GM04503 (cell line): ENCODE data around the gene NTM.
"Not testable (repeated sequence)": the region's sequence is repeated elsewhere in the genome, so short reads cannot be mapped to it uniquely, and the experiment has no call there.

Experiments used
- DNase-seq: peaks from one replicate; pipeline ENCODE4 v3.0.0-alpha.2; 2012; ENCODE audit warnings: low read depth

Gene NTM

GRCh38 chr11:132050049-132050448 is 679.6 kb downstream of the NTM start:
- no peak for DNase-seq

DNA sequence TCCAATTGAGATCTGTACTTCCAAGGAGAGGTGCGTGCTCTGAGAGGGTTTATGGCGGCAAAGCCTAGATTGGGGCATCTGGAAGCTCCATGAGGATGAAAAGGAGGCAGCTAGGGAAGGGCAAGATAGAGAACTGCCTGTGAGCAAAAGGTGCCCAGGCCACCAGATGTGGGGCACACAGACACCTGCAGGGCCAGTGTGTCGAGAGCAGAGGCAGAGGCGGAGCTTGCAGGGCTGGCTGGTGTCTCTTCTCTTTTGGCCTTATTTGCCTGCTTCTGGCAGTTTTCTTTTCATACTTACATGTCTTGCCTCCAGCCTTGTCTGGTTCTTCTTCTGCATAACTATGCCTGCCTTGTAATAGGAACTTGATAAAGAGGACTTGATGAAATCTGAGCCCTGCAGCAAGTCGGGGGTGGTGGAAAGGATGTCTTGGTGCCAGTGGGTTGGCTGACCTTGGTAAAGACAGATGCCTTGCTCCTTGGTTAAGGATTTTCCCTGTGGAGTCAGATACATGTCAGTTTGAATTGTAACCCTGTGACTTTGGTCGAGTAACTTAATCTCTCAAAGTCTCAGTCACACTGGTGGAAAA is 680.3 kb downstream of the NTM start:
- no peak for DNase-seq

- DNase-seq: no peak
Measured at GRCh38 chr11:132051704-132052103, 681.3 kb downstream of the NTM start.

GRCh38 chr11:132052342-132052741 is 681.9 kb downstream of the NTM start:
- no peak for DNase-seq

DNA sequence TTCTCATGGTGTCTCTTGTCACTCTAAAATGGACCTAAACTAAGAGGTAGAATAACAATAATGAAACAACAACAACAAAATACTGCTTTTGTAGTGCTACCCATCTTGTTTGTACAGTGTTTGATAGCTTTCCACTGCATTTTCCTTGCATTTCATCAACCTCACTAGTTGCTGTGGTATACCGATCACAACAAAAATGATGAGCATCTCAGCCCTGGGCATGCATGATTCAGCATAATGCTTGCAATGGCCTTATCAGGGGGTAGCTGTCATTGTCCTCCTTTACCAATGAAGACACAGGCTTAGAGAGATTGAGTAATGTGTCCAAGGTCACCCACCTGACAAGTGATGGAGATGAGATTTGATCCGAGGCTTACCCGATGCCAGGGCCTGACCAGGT is 682.5 kb downstream of the NTM start:
- no peak for DNase-seq

GRCh38 chr11:132054822-132055221 is 684.4 kb downstream of the NTM start:
- peak; percentile 86 for DNase-seq

GRCh38 chr11:132055296-132055695 is 684.9 kb downstream of the NTM start:
- DNase-seq: no peak

- peak; percentile 39 for DNase-seq
Measured at GRCh38 chr11:132056689-132057088, 686.3 kb downstream of the NTM start.

DNA sequence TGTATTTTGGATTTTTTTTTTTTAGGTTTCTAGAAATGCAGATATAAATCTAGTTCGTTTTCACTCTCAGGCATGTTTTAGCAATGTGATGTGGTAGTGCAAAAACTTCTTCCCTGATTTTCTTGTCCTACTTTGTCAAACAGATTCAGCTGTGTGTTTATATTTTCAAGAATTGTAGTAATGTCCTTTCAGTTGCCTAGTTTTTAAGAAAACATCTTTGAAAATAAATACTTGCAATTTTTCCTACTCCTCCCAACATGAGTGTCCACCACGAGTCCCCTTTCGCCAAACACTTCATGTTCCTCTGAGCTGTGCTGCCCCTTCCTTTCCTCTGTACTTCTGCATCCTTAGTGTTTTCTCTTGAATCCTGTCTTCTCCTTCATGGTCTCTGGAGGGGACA is 686.9 kb downstream of the NTM start:
- DNase-seq: no peak

DNA sequence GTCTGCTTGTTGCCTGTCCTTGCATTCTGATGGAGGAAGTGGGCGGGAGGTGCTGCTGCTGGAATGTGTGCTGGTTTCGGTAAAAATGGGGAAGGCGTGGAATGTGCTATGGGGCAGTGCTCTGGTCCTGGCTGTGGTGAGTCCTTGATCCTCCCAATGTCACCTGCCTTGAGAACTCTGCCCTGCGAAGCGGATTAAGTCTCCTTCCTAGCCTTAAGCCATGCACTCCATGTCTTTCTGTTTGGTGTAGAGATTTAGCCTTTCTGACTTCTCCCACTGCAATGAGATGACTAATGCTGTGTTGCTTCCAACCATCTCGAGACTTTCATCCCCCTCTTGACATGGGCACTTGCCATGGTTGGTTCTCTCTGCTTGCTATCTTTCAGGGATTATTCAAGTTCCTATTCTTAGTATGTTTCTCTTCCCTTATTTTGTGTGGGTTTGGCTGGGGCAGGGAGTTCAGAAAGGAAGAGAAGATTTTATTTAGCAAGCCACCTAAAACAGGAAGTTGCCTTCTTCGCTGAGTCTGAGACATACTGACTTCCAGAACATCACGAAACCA is 687.9 kb downstream of the NTM start:
- no peak for DNase-seq

GRCh38 chr11:132060567-132060966 is 690.2 kb downstream of the NTM start:
- no peak for DNase-seq

DNA sequence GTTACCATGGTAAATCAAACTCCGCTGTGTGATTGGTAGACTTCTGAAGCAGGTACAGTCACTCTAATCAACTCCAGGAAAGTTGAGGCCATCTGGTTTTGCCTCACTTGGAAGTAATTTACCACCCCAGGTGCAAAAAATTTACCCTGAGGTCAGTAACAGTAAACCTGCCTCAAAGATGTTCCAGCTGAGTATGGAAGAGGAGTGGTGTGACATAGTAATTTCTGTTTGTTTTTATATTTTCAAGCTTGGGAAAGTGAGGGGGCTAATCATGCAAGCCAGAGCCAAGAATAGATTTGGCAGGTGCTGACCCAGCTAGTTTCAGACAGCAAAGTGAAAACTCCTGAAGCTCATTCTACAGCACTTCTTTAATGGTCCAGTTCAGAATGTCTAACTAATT is 691.6 kb downstream of the NTM start:
- DNase-seq: no peak

GRCh38 chr11:132062541-132062940 is 692.1 kb downstream of the NTM start:
- DNase-seq: no peak

- peak; percentile 99 for DNase-seq
Measured at GRCh38 chr11:132064987-132065620, 694.7 kb downstream of the NTM start.

DNA sequence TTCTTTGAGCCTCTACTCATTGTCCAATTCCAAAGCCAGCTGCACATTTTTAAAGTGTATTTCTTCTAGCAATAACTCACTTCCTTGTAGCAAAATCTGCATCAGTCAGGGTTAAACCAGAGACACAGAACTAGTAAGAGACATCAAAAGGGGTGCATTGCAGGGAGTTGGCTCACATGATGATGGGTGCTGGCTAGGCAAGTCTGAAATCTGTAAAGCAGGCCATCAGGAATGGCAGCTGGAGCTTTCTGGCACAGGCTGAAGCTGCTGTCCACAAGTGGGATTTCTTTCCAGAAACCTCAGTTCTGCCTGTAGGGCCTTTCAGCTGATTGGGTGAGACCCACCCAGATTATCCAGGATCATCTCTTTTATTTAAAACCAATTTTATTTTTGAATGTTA is 698.1 kb downstream of the NTM start:
- DNase-seq: no peak

GRCh38 chr11:132069593-132069992 is 699.2 kb downstream of the NTM start:
- not testable (repeated sequence) for DNase-seq

DNA sequence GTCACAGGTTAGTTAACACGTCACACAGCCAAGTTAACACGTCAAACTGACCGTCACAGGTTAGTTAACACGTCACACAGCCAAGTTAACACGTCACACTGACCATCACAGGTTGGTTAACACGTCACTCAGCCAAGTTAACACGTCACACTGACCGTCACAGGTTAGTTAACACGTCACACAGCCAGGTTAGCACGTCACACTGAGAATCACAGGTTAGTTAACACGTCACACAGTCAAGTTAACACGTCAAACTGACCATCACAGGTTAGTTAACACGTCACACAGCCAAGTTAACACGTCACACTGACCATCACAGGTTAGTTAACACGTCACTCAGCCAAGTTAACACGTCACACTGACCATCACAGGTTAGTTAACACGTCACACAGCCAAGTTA is 700.5 kb downstream of the NTM start:
- not testable (repeated sequence) for DNase-seq

GRCh38 chr11:132072044-132072857 is 701.8 kb downstream of the NTM start:
- peak; percentile 98 for DNase-seq

GRCh38 chr11:132072858-132073211 is 702.4 kb downstream of the NTM start:
- DNase-seq: peak; percentile 42

DNA sequence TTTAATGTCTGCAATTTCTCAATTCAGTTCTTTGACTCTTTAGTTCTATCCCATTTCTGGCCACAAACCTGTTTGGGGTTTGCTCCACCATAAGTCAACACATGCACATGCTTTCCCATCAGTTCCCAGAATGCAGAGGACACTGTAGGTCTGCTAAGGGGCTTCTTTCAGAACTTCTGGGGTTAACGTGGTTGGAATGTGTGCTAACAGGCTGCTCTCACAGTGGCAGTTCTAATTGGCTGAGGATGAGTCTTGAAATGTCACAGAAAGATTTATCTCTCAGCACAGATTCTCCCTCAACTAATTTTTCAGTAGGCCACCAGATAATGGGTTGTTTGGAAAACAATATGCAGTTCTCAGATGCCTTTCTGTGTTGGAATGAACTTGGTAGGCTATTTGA is 703.4 kb downstream of the NTM start:
- no peak for DNase-seq

GRCh38 chr11:132075447-132075846 is 705.0 kb downstream of the NTM start:
- no peak for DNase-seq

DNA sequence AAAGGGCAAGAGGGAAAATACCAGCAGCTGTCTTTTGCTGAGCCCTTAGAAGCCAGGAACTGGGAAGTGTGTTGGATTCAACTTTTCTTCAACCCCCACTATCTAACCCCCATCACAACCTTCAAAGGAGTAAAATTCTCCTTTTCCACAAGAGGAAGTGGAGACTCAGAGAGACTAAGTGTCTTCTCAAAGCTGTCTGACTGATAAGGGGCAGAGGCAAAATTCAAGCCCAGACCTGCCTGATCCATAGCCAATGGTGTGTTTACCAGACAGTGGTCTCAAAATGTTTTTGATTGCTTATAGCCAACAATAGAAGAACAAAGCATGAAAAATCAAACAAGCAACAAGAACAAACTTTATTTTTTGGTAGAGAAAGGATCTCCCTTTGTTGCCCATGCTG is 707.0 kb downstream of the NTM start:
- DNase-seq: no peak
